Keratinocyte (primary cell): Measurements from ENCODE around the gene INA.

Experiments used
- CTCF ChIP-seq, 3 experiments: IDR thresholded peaks in 1 of 3; conservative IDR thresholded peaks in 1 of 3; optimal IDR thresholded peaks in 1 of 3; 2 replicates in 2 of 3; 3 replicates in 1 of 3; pipeline versions ENCODE3 to v1.5.1; 2011; ENCODE audit warnings: low read length in 3 of 3, mild to moderate bottlenecking in 3 of 3, moderate library complexity in 2 of 3, control low read depth in 1 of 3, inconsistent platforms in 1 of 3; ENCODE audit not compliant: insufficient read depth in 2 of 3; ENCODE audit errors: extremely low read depth in 1 of 3
- EZH2 ChIP-seq: IDR thresholded peaks from one replicate; pipeline ENCODE4 v1.6.1; 2012; ENCODE audit warnings: inconsistent platforms, mild to moderate bottlenecking, low read length, moderate library complexity

DNA sequence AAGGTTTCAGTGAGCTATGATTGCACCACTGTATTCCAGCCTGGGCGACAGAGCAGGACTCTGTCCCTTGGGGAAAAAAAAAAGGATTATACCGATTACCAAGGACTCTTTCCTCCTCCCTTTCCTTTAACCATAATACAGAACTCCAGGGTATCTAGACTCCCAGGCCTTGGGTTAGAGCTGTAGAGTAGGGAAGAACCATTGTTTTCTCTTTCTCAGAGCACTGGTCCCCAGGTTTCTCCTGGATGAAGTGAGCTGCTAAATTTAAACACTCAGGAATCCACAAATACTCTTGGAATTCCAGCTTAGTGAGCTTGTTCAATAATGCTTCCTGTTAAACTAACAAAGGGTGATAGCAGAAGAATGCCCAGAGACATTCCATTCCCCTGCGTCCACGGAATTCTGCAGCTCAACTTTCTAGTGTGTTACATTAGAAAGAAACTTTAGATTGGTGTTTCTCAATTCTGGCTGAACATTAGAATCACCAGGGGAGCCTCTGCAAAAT, 45.8 kb upstream of the INA start:
- TF ChIP-seq CTCF (optimal IDR thresholded peaks at IDR 0.05 in 1 of 3, IDR thresholded peaks at IDR 0.05 in 1 of 3, conservative IDR thresholded peaks at IDR 0.05 in 1 of 3; ENCODE audit: extremely low read depth in 1 of 3, insufficient read depth in 2 of 3, low read length in 3 of 3) (no peak), EZH2 (no peak)
